Measurements from ENCODE around the gene LRRC55.

The LRRC55 gene

GRCh38 chr11:57223601-57224000 is 41.8 kb downstream of the LRRC55 start:
- Histone ChIP-seq H3K27ac (ENCODE audit: low read length) (no peak overlapping the region), H3K9ac (ENCODE audit: low read depth, low read length) (no peak overlapping the region), H3K4me1 (ENCODE audit: insufficient read depth, low read length) (no peaks in the 10 kb centered on the region), H3K36me3 (ENCODE audit: insufficient read depth, low read depth, low read length) (no peaks in the 10 kb centered on the region), H3K27me3 (ENCODE audit: insufficient read depth, low read length) (no peaks in the 10 kb centered on the region), H3K4me3 (ENCODE audit: low read length) (no peak overlapping the region), H3K9me3 (ENCODE audit: insufficient read depth, low read depth, low read length) (no peaks in the 10 kb centered on the region)

DNA sequence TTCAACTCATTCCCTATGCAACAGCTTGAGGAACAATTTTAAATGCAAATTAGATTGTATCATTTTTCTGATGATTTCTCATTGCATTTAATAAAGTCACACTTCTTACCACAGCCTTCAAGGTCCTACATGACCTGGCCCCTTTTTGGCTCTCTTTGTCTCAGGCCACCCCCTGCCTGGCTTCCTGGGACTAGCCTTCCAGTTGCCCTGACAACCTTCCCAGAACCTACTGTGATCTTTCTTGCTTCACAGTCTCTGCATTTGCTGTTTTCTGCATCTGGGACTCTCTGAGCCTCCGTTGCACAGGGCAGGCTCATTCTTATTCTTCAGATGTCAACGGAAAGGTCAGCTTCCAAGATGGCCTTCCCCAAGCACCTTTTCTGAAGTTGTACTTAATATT is 42.4 kb downstream of the LRRC55 start:
- Histone ChIP-seq H3K4me3 (ENCODE audit: low read length) (no peak overlapping the region), H3K36me3 (ENCODE audit: insufficient read depth, low read depth, low read length) (no peaks in the 10 kb centered on the region), H3K27ac (ENCODE audit: low read length) (no peak overlapping the region), H3K27me3 (ENCODE audit: insufficient read depth, low read length) (no peaks in the 10 kb centered on the region), H3K4me1 (ENCODE audit: insufficient read depth, low read length) (no peaks in the 10 kb centered on the region), H3K9me3 (ENCODE audit: insufficient read depth, low read depth, low read length) (no peaks in the 10 kb centered on the region), H3K9ac (ENCODE audit: low read depth, low read length) (no peak overlapping the region)

DNA sequence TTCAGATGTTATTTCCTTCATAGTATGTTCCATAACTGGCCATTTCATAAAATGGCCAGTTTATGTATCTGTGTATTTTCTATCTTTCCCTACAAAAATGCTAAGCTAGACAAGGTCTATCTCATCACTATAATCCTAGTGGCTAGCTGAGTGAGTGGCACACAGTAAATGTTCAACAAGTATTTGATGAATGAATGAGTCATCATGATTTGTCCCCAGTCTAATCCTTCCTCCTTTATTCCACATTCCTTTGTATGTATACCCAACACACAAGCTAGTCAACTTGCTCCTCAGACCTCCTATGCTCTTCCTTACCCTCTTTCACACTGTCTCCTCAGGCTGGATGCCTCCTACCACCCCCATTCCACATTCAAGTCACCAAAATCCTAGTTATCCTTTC is 42.8 kb downstream of the LRRC55 start:
- no peaks in the 10 kb centered on the region for H3K4me1 ChIP-seq (ENCODE audit: insufficient read depth, low read length)
- H3K27ac ChIP-seq (ENCODE audit: low read length), result no peak overlapping the region
- H3K4me3 ChIP-seq (ENCODE audit: low read length), result no peak overlapping the region
- no peak overlapping the region for H3K9ac ChIP-seq (ENCODE audit: low read depth, low read length)
- no peaks in the 10 kb centered on the region for H3K36me3 ChIP-seq (ENCODE audit: insufficient read depth, low read depth, low read length)
- no peaks in the 10 kb centered on the region for H3K27me3 ChIP-seq (ENCODE audit: insufficient read depth, low read length)
- no peaks in the 10 kb centered on the region for H3K9me3 ChIP-seq (ENCODE audit: insufficient read depth, low read depth, low read length)

DNA sequence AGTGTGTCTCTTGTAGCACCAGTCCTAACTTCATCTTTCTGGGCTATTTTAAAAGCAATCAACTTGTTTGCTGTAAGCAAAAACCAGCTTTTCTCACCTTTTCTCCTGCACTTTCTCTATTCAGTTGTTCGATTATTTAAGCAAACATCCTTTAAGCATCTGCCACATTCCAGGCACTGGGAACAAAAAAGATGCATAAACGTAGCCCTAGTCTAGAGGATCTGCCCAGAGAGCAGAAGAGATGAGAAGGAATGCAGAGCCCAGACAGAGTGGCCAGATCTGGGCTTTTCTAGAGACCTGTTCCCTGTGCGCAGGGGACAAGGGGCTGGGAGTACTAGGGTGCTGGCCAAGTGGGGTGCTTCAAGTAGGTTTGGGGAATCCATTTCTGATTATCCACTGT is 46.8 kb downstream of the LRRC55 start:
- Histone ChIP-seq H3K27me3 (ENCODE audit: insufficient read depth, low read length) (peaks cover 8% of the 10 kb centered on the region), H3K9me3 (ENCODE audit: insufficient read depth, low read depth, low read length) (no peaks in the 10 kb centered on the region), H3K36me3 (ENCODE audit: insufficient read depth, low read depth, low read length) (no peaks in the 10 kb centered on the region), H3K27ac (ENCODE audit: low read length) (no peak overlapping the region), H3K4me1 (ENCODE audit: insufficient read depth, low read length) (0 out of 2 replicates have a peak, but pooled peaks cover 2% of the 10 kb centered on the region), H3K9ac (ENCODE audit: low read depth, low read length) (no peak overlapping the region), H3K4me3 (ENCODE audit: low read length) (no peak overlapping the region)

DNA sequence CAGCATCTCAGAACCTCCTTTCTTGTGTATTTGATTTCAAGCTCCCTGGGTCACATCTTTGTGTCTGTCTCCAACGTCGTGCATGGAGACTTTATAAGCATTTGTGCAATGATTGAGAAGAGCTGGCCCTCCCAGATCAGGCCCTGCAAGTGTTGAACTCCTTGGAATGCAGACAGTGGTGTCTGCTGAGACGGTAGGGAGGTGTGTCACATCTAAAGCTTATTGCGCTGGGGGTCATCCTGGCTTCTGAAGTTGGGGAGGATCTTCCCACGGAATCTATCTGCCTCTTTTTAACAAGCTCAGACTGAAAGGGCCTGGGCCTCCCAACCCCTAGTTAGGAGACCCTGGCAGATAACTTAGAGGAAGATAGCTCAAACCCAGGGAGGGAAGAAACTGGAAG is 48.6 kb downstream of the LRRC55 start:
- no peak overlapping the region for H3K9ac ChIP-seq (ENCODE audit: low read depth, low read length)
- no peaks in the 10 kb centered on the region for H3K9me3 ChIP-seq (ENCODE audit: insufficient read depth, low read depth, low read length)
- H3K27ac ChIP-seq (ENCODE audit: low read length), result no peak overlapping the region
- peaks cover 8% of the 10 kb centered on the region for H3K27me3 ChIP-seq (ENCODE audit: insufficient read depth, low read length)
- no peak overlapping the region for H3K4me3 ChIP-seq (ENCODE audit: low read length)
- H3K4me1 ChIP-seq (ENCODE audit: insufficient read depth, low read length), result peaks cover 2% of the 10 kb centered on the region; the same call in 1 of the 2 replicates
- no peaks in the 10 kb centered on the region for H3K36me3 ChIP-seq (ENCODE audit: insufficient read depth, low read depth, low read length)

- peaks cover 2% of the 10 kb centered on the region; the same call in 1 of the 2 replicates for H3K4me1 ChIP-seq (ENCODE audit: insufficient read depth, low read length)
- H3K27ac ChIP-seq (ENCODE audit: low read length), result no peak overlapping the region
- H3K27me3 ChIP-seq (ENCODE audit: insufficient read depth, low read length), result peaks cover 8% of the 10 kb centered on the region
- H3K9ac ChIP-seq (ENCODE audit: low read depth, low read length), result no peak overlapping the region
- no peak overlapping the region for H3K4me3 ChIP-seq (ENCODE audit: low read length)
- no peaks in the 10 kb centered on the region for H3K36me3 ChIP-seq (ENCODE audit: insufficient read depth, low read depth, low read length)
- H3K9me3 ChIP-seq (ENCODE audit: insufficient read depth, low read depth, low read length), result no peaks in the 10 kb centered on the region
Measured at GRCh38 chr11:57230791-57231538, 49.2 kb downstream of the LRRC55 start.

GRCh38 chr11:57231539-57232253 is 49.9 kb downstream of the LRRC55 start:
- peaks cover 2% of the 10 kb centered on the region; the same call in 1 of the 2 replicates for H3K4me1 ChIP-seq (ENCODE audit: insufficient read depth, low read length)
- H3K27ac ChIP-seq (ENCODE audit: low read length), result no peak overlapping the region
- no peaks in the 10 kb centered on the region for H3K9me3 ChIP-seq (ENCODE audit: insufficient read depth, low read depth, low read length)
- H3K36me3 ChIP-seq (ENCODE audit: insufficient read depth, low read depth, low read length), result no peaks in the 10 kb centered on the region
- no peak overlapping the region for H3K9ac ChIP-seq (ENCODE audit: low read depth, low read length)
- H3K4me3 ChIP-seq (ENCODE audit: low read length), result no peak overlapping the region
- peaks cover 8% of the 10 kb centered on the region for H3K27me3 ChIP-seq (ENCODE audit: insufficient read depth, low read length)

DNA sequence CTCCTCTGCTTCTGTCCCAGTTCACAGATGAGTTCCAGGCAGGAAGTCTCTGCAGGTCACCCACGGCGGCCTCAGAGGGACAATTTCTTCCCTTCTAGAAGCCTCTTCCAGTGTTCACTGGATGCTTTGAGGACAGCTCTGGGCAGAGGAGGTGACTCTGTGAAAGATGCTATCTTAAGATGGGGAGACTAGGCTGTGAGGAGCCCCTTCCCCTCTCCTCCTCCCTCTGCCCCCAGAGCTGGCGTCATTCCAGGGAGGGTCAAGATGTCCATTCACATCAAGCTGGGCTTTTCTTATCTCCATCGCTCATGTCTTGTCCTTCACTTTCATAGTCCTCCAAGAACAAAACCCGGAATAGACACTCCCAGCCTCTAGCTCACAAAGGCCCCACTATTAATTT is 51.9 kb downstream of the LRRC55 start:
- Histone ChIP-seq H3K4me1 (ENCODE audit: insufficient read depth, low read length) (peaks cover 9% of the 10 kb centered on the region; the same call in 1 of the 2 replicates), H3K36me3 (ENCODE audit: insufficient read depth, low read depth, low read length) (no peaks in the 10 kb centered on the region), H3K9ac (ENCODE audit: low read depth, low read length) (no peak overlapping the region), H3K4me3 (ENCODE audit: low read length) (no peak overlapping the region), H3K9me3 (ENCODE audit: insufficient read depth, low read depth, low read length) (no peaks in the 10 kb centered on the region), H3K27me3 (ENCODE audit: insufficient read depth, low read length) (peaks cover 8% of the 10 kb centered on the region), H3K27ac (ENCODE audit: low read length) (no peak overlapping the region)

DNA sequence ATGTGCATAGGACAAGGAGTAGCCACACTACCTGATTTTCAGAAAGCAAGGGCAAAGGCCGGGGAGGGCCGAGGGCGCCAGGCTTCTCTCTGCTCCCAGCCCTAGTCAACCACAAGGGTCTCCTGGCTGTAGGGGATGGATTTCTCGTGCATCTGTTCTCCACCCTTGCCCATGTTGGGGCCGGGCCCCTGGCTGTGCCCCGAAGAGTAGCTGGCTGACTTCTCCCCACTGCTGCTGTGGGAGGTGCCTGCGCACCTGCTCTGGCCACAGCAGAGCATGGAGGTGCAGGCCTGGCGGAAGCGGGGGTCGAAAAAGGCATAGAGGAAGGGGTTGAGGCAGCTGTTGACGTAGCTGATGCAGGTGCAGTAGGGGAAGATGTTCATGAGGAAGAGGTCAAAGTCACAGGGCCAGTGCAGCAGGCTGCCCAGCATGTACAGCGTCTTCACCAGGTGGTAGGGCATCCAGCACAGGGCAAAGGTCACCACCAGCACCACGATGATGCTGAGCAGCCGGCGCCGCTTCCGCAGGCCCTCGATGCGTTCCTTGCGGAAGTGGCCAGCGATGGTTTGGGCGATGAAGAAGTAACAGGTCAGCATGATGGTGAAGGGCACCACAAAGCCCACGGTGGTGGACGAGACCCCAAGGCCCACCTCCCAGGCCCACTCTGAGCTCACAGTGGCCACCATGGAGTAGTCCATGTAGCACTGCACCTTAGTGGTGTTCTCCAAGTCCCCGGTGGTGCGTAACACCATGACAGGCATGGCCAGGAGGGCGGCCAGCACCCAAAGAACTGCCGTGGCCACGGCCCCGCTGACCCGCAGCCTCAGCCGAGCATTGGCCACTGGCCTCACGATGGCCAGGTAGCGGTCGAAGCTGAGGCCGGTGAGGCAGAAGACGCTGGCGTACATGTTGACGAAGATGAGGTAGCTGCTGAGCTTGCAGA is 54.3 kb downstream of the LRRC55 start:
- Histone ChIP-seq H3K4me3 (ENCODE audit: low read length) (no peak overlapping the region), H3K9ac (ENCODE audit: low read depth, low read length) (no peak overlapping the region), H3K27me3 (ENCODE audit: insufficient read depth, low read length) (peaks cover 8% of the 10 kb centered on the region), H3K36me3 (ENCODE audit: insufficient read depth, low read depth, low read length) (no peaks in the 10 kb centered on the region), H3K9me3 (ENCODE audit: insufficient read depth, low read depth, low read length) (no peaks in the 10 kb centered on the region), H3K4me1 (ENCODE audit: insufficient read depth, low read length) (peaks cover 13% of the 10 kb centered on the region; the same call in 1 of the 2 replicates), H3K27ac (ENCODE audit: low read length) (no peak overlapping the region)

DNA sequence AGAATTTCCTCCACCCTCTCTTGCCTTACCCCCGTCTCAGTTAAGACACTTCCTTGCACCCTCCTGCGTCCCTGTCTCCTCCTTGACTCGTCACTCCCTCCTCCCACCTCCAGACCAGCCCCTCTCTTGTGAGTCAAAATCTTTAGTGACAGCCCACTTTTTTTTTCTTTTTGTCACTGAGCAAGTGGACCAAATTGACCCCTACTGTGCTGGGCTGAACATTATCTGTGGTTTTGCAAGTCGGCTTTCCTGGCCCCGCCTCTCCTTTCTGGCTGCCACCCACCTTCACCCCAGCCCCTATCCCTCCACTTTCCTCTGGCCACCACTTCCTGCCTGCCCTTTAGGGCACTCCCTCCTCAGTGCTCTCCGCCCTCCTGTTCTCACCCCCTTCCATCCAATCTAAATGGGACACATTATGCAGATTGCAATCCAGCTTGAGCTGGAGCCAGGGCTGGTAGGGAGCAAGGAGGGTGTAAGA is 55.5 kb downstream of the LRRC55 start, which contains the start of gene APLNR:
APLNR (minus strand) TSS at position 47 of the 478 bp plus-strand sequence. CDS start 246 bp downstream, outside the sequence.
- peaks cover 2% of the 10 kb centered on the region for H3K27me3 ChIP-seq (ENCODE audit: insufficient read depth, low read length)
- H3K27ac ChIP-seq (ENCODE audit: low read length), result no peak within 1 kb of the TSS
- H3K4me1 ChIP-seq (ENCODE audit: insufficient read depth, low read length), result peaks cover 13% of the 10 kb centered on the region
- no peak within 1 kb of the TSS for H3K9ac ChIP-seq (ENCODE audit: low read depth, low read length)
- H3K36me3 ChIP-seq (ENCODE audit: insufficient read depth, low read depth, low read length), result no peaks in the 10 kb centered on the region
- H3K4me3 ChIP-seq (ENCODE audit: low read length), result no peak within 1 kb of the TSS
- H3K9me3 ChIP-seq (ENCODE audit: insufficient read depth, low read depth, low read length), result no peaks in the 10 kb centered on the region

- Histone ChIP-seq H3K4me3 (ENCODE audit: low read length) (no peak overlapping the region), H3K4me1 (ENCODE audit: insufficient read depth, low read length) (peaks cover 13% of the 10 kb centered on the region), H3K9ac (ENCODE audit: low read depth, low read length) (no peak overlapping the region), H3K27ac (ENCODE audit: low read length) (no peak overlapping the region), H3K9me3 (ENCODE audit: insufficient read depth, low read depth, low read length) (no peaks in the 10 kb centered on the region), H3K36me3 (ENCODE audit: insufficient read depth, low read depth, low read length) (no peaks in the 10 kb centered on the region), H3K27me3 (ENCODE audit: insufficient read depth, low read length) (no peaks in the 10 kb centered on the region; the same call in 1 of the 2 replicates)
Measured at GRCh38 chr11:57239348-57239747, 57.6 kb downstream of the LRRC55 start.

All from iPS-20b (cell line).